HCT116 (cell line): ENCODE measurements around the gene FBXL19. TPM values are rescaled to one million over a fixed set of nuclear protein-coding genes. Genes with fewer than 3 reads are reported as not detected.
A peak's percentile ranks its signal among the peaks of the same experiment; 100 is the strongest.
"Not testable (repeated sequence)": the region's sequence is repeated elsewhere in the genome, so short reads cannot be mapped to it uniquely, and the experiment has no call there.

Experiments
- ATAC-seq: fragments of 200-7000 bp; cut with Tn5 transposase; 2 replicates; pipeline ENCODE4 v1.9.1; 2020; ENCODE audit warnings: mild to moderate bottlenecking, moderate library complexity
- BruUV-seq: library from RNA; stranded (reverse); fragments of 400-500 nt; replicated peaks from 2 replicates; lab custom pipeline; 2021; lab: Mats Ljungman, UMichigan
- CTCF ChIA-PET: fragments of 300-600 bp; sonication (Branson Sonifier 250); formaldehyde crosslinking; loops from one replicate; lab custom pipeline; 2021; ENCODE audit warnings: antibody characterized with exemption; lab: Charles Lee
- POLR2A ChIA-PET: fragments of 300-600, 350-600 bp; sonication (Branson Sonifier 250); formaldehyde crosslinking; loops from one replicate; lab custom pipeline; 2021; ENCODE audit warnings: antibody characterized with exemption; lab: Charles Lee
- RAD21 ChIA-PET, 2 experiments: fragments of 300-600 bp; sonication (Branson Sonifier 250); formaldehyde crosslinking; loops; one replicate each; lab custom pipeline; 2023; ENCODE audit warnings: low total read pairs in 2 of 2; ENCODE audit not compliant: uncharacterized antibody in 2 of 2, unreplicated experiment in 2 of 2, low non-redundant PET in 1 of 2; lab: Charles Lee
- DNase-seq: peaks from one replicate; pipeline ENCODE4 v3.0.0-alpha.2; 2010; ENCODE audit warnings: low read depth, low spot score
- H2AFZ ChIP-seq: fragments of 200-600 bp; shearing (Covaris generic), sonication (generic); 2 replicates; pipeline ENCODE4 v1.6.1; 2017; ENCODE audit warnings: low read depth, mixed run types, mixed read lengths, antibody characterized with exemption, low read length; ENCODE audit not compliant: poor library complexity, severe bottlenecking
- H3K27ac ChIP-seq: 2 replicates; pipeline ENCODE4 v1.5.1; 2012; ENCODE audit warnings: low read depth, low read length
- H3K27me3 ChIP-seq: fragments of 200-600 bp; sonication (generic); 2 replicates; pipeline ENCODE4 v1.6.1; 2016; ENCODE audit warnings: mixed run types, low read length, mixed read lengths; ENCODE audit not compliant: insufficient read depth
- H3K36me3 ChIP-seq, 2 experiments: fragments of 200-500 bp in 1 of 2; fragments of 200-600 bp in 1 of 2; sonication (Bioruptor generic) in 1 of 2; sonication (generic) in 1 of 2; 2 replicates each; pipeline versions ENCODE4 v1.5.1 to v1.6.1; 2014 to 2016; ENCODE audit warnings: low read length in 2 of 2, inconsistent platforms in 1 of 2, mixed read lengths in 1 of 2, mixed run types in 1 of 2; ENCODE audit not compliant: insufficient read depth in 2 of 2, control insufficient read depth in 1 of 2
- H3K4me1 ChIP-seq, 2 experiments: fragments of 200-600 bp in 1 of 2; sonication (generic) in 1 of 2; 2 replicates each; pipeline versions ENCODE4 v1.5.1 to v1.6.1; 2012 to 2017; ENCODE audit warnings: low read length in 2 of 2, inconsistent platforms in 1 of 2, mild to moderate bottlenecking in 1 of 2, mixed read lengths in 1 of 2, mixed run types in 1 of 2, moderate library complexity in 1 of 2; ENCODE audit not compliant: insufficient read depth in 2 of 2, control insufficient read depth in 1 of 2
- H3K4me2 ChIP-seq: fragments of 200-600 bp; sonication (generic); 2 replicates; pipeline ENCODE4 v1.6.1; 2017; ENCODE audit warnings: mixed run types, low read length, mixed read lengths
- H3K4me3 ChIP-seq, 2 experiments: fragments of 200-600 bp in 1 of 2; sonication (generic) in 1 of 2; replicated peaks in 1 of 2; 2 replicates each; pipeline ENCODE4 v1.5.1; 2011 to 2016; ENCODE audit warnings: low read length in 2 of 2, control low read depth in 1 of 2, low read depth in 1 of 2, mild to moderate bottlenecking in 1 of 2, mixed read lengths in 1 of 2, mixed run types in 1 of 2
- H3K79me2 ChIP-seq: fragments of 200-600 bp; sonication (generic); 2 replicates; pipeline ENCODE4 v1.6.1; 2017; ENCODE audit warnings: mild to moderate bottlenecking, mixed run types, low read length, moderate library complexity, mixed read lengths; ENCODE audit not compliant: insufficient read depth
- H3K9ac ChIP-seq: fragments of 200-600 bp; sonication (generic); 2 replicates; pipeline ENCODE4 v1.6.1; 2016; ENCODE audit warnings: low read length, mixed read lengths
- H3K9me2 ChIP-seq: fragments of 200-600 bp; sonication (generic), shearing (Covaris generic); 2 replicates; pipeline ENCODE4 v1.6.1; 2017; ENCODE audit warnings: mixed run types, mild to moderate bottlenecking, moderate library complexity; ENCODE audit not compliant: insufficient read depth
- H3K9me3 ChIP-seq, 2 experiments: fragments of 200-500 bp in 1 of 2; fragments of 200-600 bp in 1 of 2; sonication (Bioruptor generic) in 1 of 2; sonication (generic) in 1 of 2; 2 replicates each; pipeline ENCODE4 v1.6.1; 2014 to 2017; ENCODE audit warnings: low read length in 2 of 2, mixed read lengths in 2 of 2, inconsistent platforms in 1 of 2, low read depth in 1 of 2, mild to moderate bottlenecking in 1 of 2, mixed run types in 1 of 2, moderate library complexity in 1 of 2; ENCODE audit not compliant: control insufficient read depth in 1 of 2, insufficient read depth in 1 of 2
- H4K20me1 ChIP-seq: fragments of 200-600 bp; sonication (generic), shearing (Covaris generic); 2 replicates; pipeline ENCODE4 v1.6.1; 2017; ENCODE audit warnings: mixed run types, mild to moderate bottlenecking, moderate library complexity; ENCODE audit not compliant: insufficient read depth
- CTCF ChIP-seq, 3 experiments: fragments of 200-600 bp in 1 of 3; sonication (generic) in 1 of 3; IDR thresholded peaks in 2 of 3; conservative IDR thresholded peaks in 1 of 3; 2 replicates each; pipeline ENCODE4 v1.5.1; 2012 to 2017; ENCODE audit warnings: low read depth in 2 of 3, low read length in 2 of 3, antibody characterized with exemption in 1 of 3, borderline replicate concordance in 1 of 3, control low read depth in 1 of 3, mild to moderate bottlenecking in 1 of 3, mixed read lengths in 1 of 3, mixed run types in 1 of 3, moderate library complexity in 1 of 3; ENCODE audit not compliant: insufficient read depth in 1 of 3
- ELF1 ChIP-seq: IDR thresholded peaks from 2 replicates; pipeline ENCODE4 v1.6.1; 2012; ENCODE audit warnings: low read depth, borderline replicate concordance
- EZH2 ChIP-seq: fragments of 200-600 bp; sonication (generic); IDR thresholded peaks from 2 replicates; pipeline ENCODE4 v1.6.1; 2017; ENCODE audit warnings: antibody characterized with exemption, mixed run types
- EZH2phosphoT487 ChIP-seq: fragments of 200-600 bp; IDR thresholded peaks from 2 replicates; pipeline ENCODE4 v1.6.1; 2018; ENCODE audit warnings: antibody characterized with exemption, borderline replicate concordance
- FOSL1 ChIP-seq: IDR thresholded peaks from 2 replicates; pipeline ENCODE4 v1.6.1; 2012; ENCODE audit warnings: low read depth
- JUND ChIP-seq: IDR thresholded peaks from 2 replicates; pipeline ENCODE4 v1.6.1; 2012
- POLR2AphosphoS5 ChIP-seq: IDR thresholded peaks from 2 replicates; pipeline ENCODE4 v1.6.1; 2011; ENCODE audit warnings: mild to moderate bottlenecking, low read depth, low read length, moderate library complexity
- RAD21 ChIP-seq: IDR thresholded peaks from 2 replicates; pipeline ENCODE4 v1.6.1; 2012; ENCODE audit warnings: low read depth, mild to moderate bottlenecking
- TCF7L2 ChIP-seq: IDR thresholded peaks from 2 replicates; pipeline ENCODE4 v1.7.0; 2011; ENCODE audit warnings: borderline replicate concordance, inconsistent platforms; ENCODE audit not compliant: insufficient read depth, insufficient read length; ENCODE audit errors: extremely low read depth
- YY1 ChIP-seq: IDR thresholded peaks from 2 replicates; pipeline ENCODE4 v1.6.1; 2011; ENCODE audit warnings: low read length, low read depth, moderate library complexity, mild to moderate bottlenecking; ENCODE audit not compliant: insufficient replicate concordance; ENCODE audit errors: extremely low read depth
- ZBTB33 ChIP-seq: IDR thresholded peaks from 2 replicates; pipeline ENCODE4 v1.6.1; 2011; ENCODE audit warnings: mild to moderate bottlenecking, low read length, moderate library complexity; ENCODE audit not compliant: insufficient replicate concordance; ENCODE audit errors: extremely low read depth
- ZFX ChIP-seq: fragments of 450-650 bp; IDR thresholded peaks from 2 replicates; pipeline ENCODE4 v1.6.1; 2017
- intact Hi-C: fragments of 100-400 bp; cut with micrococcal nuclease; formaldehyde crosslinking; loops from 2 replicates; pipeline ENCODE4 v1.10.0; 2022
- total RNA-seq: library from RNA; stranded (reverse); gene quantifications from one replicate; pipeline ENCODE4 v1.2.1, GENCODE V29; 2021; ENCODE audit not compliant: unreplicated experiment

FBXL19 gene
- total RNA-seq, 1 experiment from 2014 or later: 45.2 TPM

- H3K9ac ChIP-seq, ATAC-seq, DNase-seq, H3K9me3 ChIP-seq, H3K9me2 ChIP-seq, H4K20me1 ChIP-seq, H3K4me2 ChIP-seq, BruUV-seq, intact Hi-C loops, H3K4me3 ChIP-seq, H2AFZ ChIP-seq, H3K79me2 ChIP-seq, RAD21 ChIA-PET, H3K27me3 ChIP-seq, H3K27ac ChIP-seq: not testable (repeated sequence)
- ChIA-PET POLR2A (interaction anchor here (1.2 to 1.3 kb wide), 2 partner anchors 12 to 95 kb away, joined by 3 to 4 read pairs; no protein-coding TSS in a partner anchor), CTCF (interaction anchor here (0.8 to 1.4 kb wide), 2 partner anchors 10 to 133 kb away, joined by 3 read pairs; no protein-coding TSS in a partner anchor)
- Histone ChIP-seq H3K36me3 (peaks cover 5 to 22% of the 10 kb centered on the region in 2 experiments), H3K4me1 (peaks cover 5 to 12% of the 10 kb centered on the region in 2 experiments; a peak in 3 of 4 replicates)
Measured at GRCh38 chr16:30939571-30939970, 16.2 kb downstream of the FBXL19 start.

GRCh38 chr16:30941600-30942425, 18.4 kb downstream of the FBXL19 start:
- Histone ChIP-seq H3K27ac (peak overlapping the region; percentile 38; the same call in 1 of the 2 replicates), H3K9me3 (no peaks in the 10 kb centered on the region), H3K4me1 (peaks cover 5 to 12% of the 10 kb centered on the region in 2 experiments; a peak in 3 of 4 replicates), H3K4me3 (no peak overlapping the region), H3K9ac (peak overlapping the region; percentile 25; the same call in 1 of the 2 replicates), H3K4me2 (peak overlapping the region; percentile 50), H4K20me1 (no peaks in the 10 kb centered on the region), H3K79me2 (peaks cover 2% of the 10 kb centered on the region; the same call in 1 of the 2 replicates), H3K27me3 (no peaks in the 10 kb centered on the region), H3K9me2 (no peaks in the 10 kb centered on the region), H3K36me3 (peaks cover 9 to 20% of the 10 kb centered on the region in 2 experiments), H2AFZ (no peak overlapping the region)
- ATAC-seq: peak; percentile 98
- ChIA-PET CTCF (interaction anchor here (0.8 to 2.4 kb wide), 8 partner anchors 12 to 501 kb away, joined by 3 to 13 read pairs (median 5); partner anchors contain the start of genes FBXL19, KAT8 and ZNF843), POLR2A (interaction anchor here (1.3 to 1.6 kb wide), 2 partner anchors 12 to 135 kb away, joined by 3 read pairs; no protein-coding TSS in a partner anchor), RAD21 (interaction anchor here (0.8 to 1.3 kb wide), 2 partner anchors 97 kb away, joined by 3 to 4 read pairs; no protein-coding TSS in a partner anchor)
- BruUV-seq: no TSS peak
- DNase-seq: peak; percentile 46
- intact Hi-C loops: no loop called here
- no peak for TF ChIP-seq ZFX
- TF ChIP-seq EZH2: no peak
- TF ChIP-seq YY1: no peak
- no peak for TF ChIP-seq EZH2phosphoT487
- no peak for TF ChIP-seq ELF1
- peak; percentile 84 for TF ChIP-seq RAD21
- peak in 2 of 3 experiments; percentile 90 to 98; a peak in 5 of 6 replicates for TF ChIP-seq CTCF (IDR thresholded peaks at IDR 0.05 in 2 of 3, conservative IDR thresholded peaks at IDR 0.05 in 1 of 3; ENCODE audit: borderline replicate concordance in 1 of 3, insufficient read depth in 1 of 3, low read depth in 2 of 3, low read length in 2 of 3)
- no peak for TF ChIP-seq FOSL1
- no peak for TF ChIP-seq POLR2AphosphoS5
- no peak for TF ChIP-seq JUND
- no peak for TF ChIP-seq TCF7L2
- TF ChIP-seq ZBTB33: no peak
